WTC11 (cell line): ENCODE data around the gene FUZ. TPM values are rescaled to one million over a fixed set of nuclear protein-coding genes. Genes with fewer than 3 reads are reported as not detected.

Source experiments
- ATAC-seq: fragments of 200-7000 bp; cut with Tn5 transposase; 2 replicates; pipeline ENCODE4 v1.10.0; 2021; ENCODE audit warnings: mild to moderate bottlenecking, moderate library complexity
- CTCF ChIA-PET: fragments of 300-600 bp; sonication (Branson Sonifier 250); formaldehyde crosslinking; loops from one replicate; lab custom pipeline; 2021; ENCODE audit warnings: antibody characterized with exemption; lab: Charles Lee
- POLR2A ChIA-PET: fragments of 350-600 bp; sonication (Branson Sonifier 250); formaldehyde crosslinking; loops from one replicate; lab custom pipeline; 2021; ENCODE audit warnings: antibody characterized with exemption; lab: Charles Lee
- DNase-seq: peaks from one replicate; pipeline ENCODE4 v3.0.0; 2021; ENCODE audit warnings: low spot score
- H3K27ac Mint-ChIP-seq: 2 replicates; pipeline ENCODE4 v1.8.0; 2021; ENCODE audit warnings: mixed read lengths
- H3K27me3 Mint-ChIP-seq: 2 replicates; pipeline ENCODE4 v1.8.0; 2021; ENCODE audit warnings: low read depth, mild to moderate bottlenecking, moderate library complexity, mixed read lengths
- H3K36me3 Mint-ChIP-seq: 2 replicates; pipeline ENCODE4 v1.8.0; 2021; ENCODE audit warnings: mixed read lengths
- H3K4me1 Mint-ChIP-seq: 2 replicates; pipeline ENCODE4 v1.8.0; 2022; ENCODE audit warnings: mixed read lengths
- H3K4me3 Mint-ChIP-seq: 2 replicates; pipeline ENCODE4 v1.8.0; 2021; ENCODE audit warnings: mild to moderate bottlenecking, moderate library complexity, mixed read lengths
- H3K9me3 Mint-ChIP-seq: 2 replicates; pipeline ENCODE4 v1.8.0; 2021; ENCODE audit warnings: mixed read lengths
- CBFB ChIP-seq: sonication (generic); formaldehyde crosslinking; IDR thresholded peaks from 2 replicates; pipeline ENCODE4 v1.8.1; 2022; ENCODE audit warnings: mild to moderate bottlenecking, low read depth, missing genetic modification reagents
- CREM ChIP-seq: sonication (generic); formaldehyde crosslinking; IDR thresholded peaks from 2 replicates; pipeline ENCODE4 v1.8.1; 2022; ENCODE audit warnings: mild to moderate bottlenecking, missing genetic modification reagents, moderate library complexity
- E2F5 ChIP-seq: sonication (generic); formaldehyde crosslinking; IDR thresholded peaks from 2 replicates; pipeline ENCODE4 v1.8.1; 2022; ENCODE audit warnings: mild to moderate bottlenecking, moderate library complexity, missing genetic modification reagents
- HMGA2 ChIP-seq: fragments of 250-450 bp; sonication (Bioruptor Pico); IDR thresholded peaks from 2 replicates; pipeline ENCODE4 v1.4.0; 2021; ENCODE audit warnings: mild to moderate bottlenecking, moderate library complexity
- KAT7 ChIP-seq: sonication (generic); formaldehyde crosslinking; IDR thresholded peaks from 2 replicates; pipeline ENCODE4 v1.8.1; 2023; ENCODE audit warnings: missing genetic modification reagents, mild to moderate bottlenecking, borderline replicate concordance
- MYBL2 ChIP-seq: sonication (generic); formaldehyde crosslinking; IDR thresholded peaks from 2 replicates; pipeline ENCODE4 v1.8.1; 2023; ENCODE audit warnings: mild to moderate bottlenecking, moderate library complexity, missing genetic modification reagents
- NFATC4 ChIP-seq: fragments of 250-450 bp; sonication (Bioruptor Pico); IDR thresholded peaks from 2 replicates; pipeline ENCODE4 v1.9.0; 2021; ENCODE audit warnings: mild to moderate bottlenecking
- NR2C2 ChIP-seq: sonication (generic); formaldehyde crosslinking; IDR thresholded peaks from 2 replicates; pipeline ENCODE4 v1.8.0; 2022; ENCODE audit warnings: mild to moderate bottlenecking, missing genetic modification reagents
- OVOL2 ChIP-seq: fragments of 250-450 bp; sonication (Bioruptor Pico); IDR thresholded peaks from 2 replicates; pipeline ENCODE4 v1.9.0; 2021; ENCODE audit warnings: mild to moderate bottlenecking, borderline replicate concordance
- RELA ChIP-seq: sonication (generic); formaldehyde crosslinking; IDR thresholded peaks from 2 replicates; pipeline ENCODE4 v1.8.1; 2022; ENCODE audit warnings: missing genetic modification reagents, mild to moderate bottlenecking, borderline replicate concordance
- RORB ChIP-seq: fragments of 250-450 bp; sonication (Bioruptor Pico); IDR thresholded peaks from 2 replicates; pipeline ENCODE4 v1.9.0; 2021; ENCODE audit warnings: mild to moderate bottlenecking
- SP1 ChIP-seq: sonication (generic); formaldehyde crosslinking; conservative IDR thresholded peaks from 2 replicates; pipeline ENCODE4 v1.8.1; 2022; ENCODE audit warnings: missing genetic modification reagents
- TCF7 ChIP-seq: sonication (generic); formaldehyde crosslinking; IDR thresholded peaks from 2 replicates; pipeline ENCODE4 v1.8.0; 2022; ENCODE audit warnings: mild to moderate bottlenecking, low read depth, missing genetic modification reagents, moderate library complexity
- TP53 ChIP-seq: sonication (generic); formaldehyde crosslinking; IDR thresholded peaks from 2 replicates; pipeline ENCODE4 v1.8.1; 2023; ENCODE audit warnings: mild to moderate bottlenecking, missing genetic modification reagents
- ZBTB21 ChIP-seq: sonication (generic); formaldehyde crosslinking; IDR thresholded peaks from 2 replicates; pipeline ENCODE4 v1.8.1; 2023; ENCODE audit warnings: mild to moderate bottlenecking, missing genetic modification reagents, borderline replicate concordance
- ZNF121 ChIP-seq: sonication (generic); formaldehyde crosslinking; IDR thresholded peaks from 2 replicates; pipeline ENCODE4 v1.8.0; 2023; ENCODE audit warnings: missing genetic modification reagents
- ZNF138 ChIP-seq: sonication (generic); formaldehyde crosslinking; conservative IDR thresholded peaks from 2 replicates; pipeline ENCODE4 v1.8.1; 2022; ENCODE audit warnings: mild to moderate bottlenecking, moderate library complexity, missing genetic modification reagents
- ZNF263 ChIP-seq: sonication (generic); formaldehyde crosslinking; IDR thresholded peaks from 2 replicates; pipeline ENCODE4 v1.8.1; 2022; ENCODE audit warnings: low read depth, mild to moderate bottlenecking, moderate library complexity, missing genetic modification reagents
- total RNA-seq: library from RNA; stranded (reverse); gene quantifications from 3 replicates; pipeline ENCODE4 v1.2.3, GENCODE V29; 2021
- TF ChIP-seq, protein P1 (sequence below): sonication (generic); formaldehyde crosslinking; IDR thresholded peaks from 2 replicates; pipeline ENCODE4 v1.8.0; 2022; ENCODE audit warnings: missing genetic modification reagents

The FUZ gene
- total RNA-seq, 1 experiment from 2014 or later: 35.1 TPM

- no peak for ATAC-seq
- no peak overlapping the region for H3K4me3 Mint-ChIP-seq
- peaks cover 41% of the 10 kb centered on the region for H3K36me3 Mint-ChIP-seq
- TF ChIP-seq, protein P1, sequence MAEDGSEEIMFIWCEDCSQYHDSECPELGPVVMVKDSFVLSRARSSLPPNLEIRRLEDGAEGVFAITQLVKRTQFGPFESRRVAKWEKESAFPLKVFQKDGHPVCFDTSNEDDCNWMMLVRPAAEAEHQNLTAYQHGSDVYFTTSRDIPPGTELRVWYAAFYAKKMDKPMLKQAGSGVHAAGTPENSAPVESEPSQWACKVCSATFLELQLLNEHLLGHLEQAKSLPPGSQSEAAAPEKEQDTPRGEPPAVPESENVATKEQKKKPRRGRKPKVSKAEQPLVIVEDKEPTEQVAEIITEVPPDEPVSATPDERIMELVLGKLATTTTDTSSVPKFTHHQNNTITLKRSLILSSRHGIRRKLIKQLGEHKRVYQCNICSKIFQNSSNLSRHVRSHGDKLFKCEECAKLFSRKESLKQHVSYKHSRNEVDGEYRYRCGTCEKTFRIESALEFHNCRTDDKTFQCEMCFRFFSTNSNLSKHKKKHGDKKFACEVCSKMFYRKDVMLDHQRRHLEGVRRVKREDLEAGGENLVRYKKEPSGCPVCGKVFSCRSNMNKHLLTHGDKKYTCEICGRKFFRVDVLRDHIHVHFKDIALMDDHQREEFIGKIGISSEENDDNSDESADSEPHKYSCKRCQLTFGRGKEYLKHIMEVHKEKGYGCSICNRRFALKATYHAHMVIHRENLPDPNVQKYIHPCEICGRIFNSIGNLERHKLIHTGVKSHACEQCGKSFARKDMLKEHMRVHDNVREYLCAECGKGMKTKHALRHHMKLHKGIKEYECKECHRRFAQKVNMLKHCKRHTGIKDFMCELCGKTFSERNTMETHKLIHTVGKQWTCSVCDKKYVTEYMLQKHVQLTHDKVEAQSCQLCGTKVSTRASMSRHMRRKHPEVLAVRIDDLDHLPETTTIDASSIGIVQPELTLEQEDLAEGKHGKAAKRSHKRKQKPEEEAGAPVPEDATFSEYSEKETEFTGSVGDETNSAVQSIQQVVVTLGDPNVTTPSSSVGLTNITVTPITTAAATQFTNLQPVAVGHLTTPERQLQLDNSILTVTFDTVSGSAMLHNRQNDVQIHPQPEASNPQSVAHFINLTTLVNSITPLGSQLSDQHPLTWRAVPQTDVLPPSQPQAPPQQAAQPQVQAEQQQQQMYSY (CRISPR knock-in tag): no peak
- no peak for TF ChIP-seq ZNF138 (CRISPR knock-in tag)
- no peak for TF ChIP-seq ZBTB21
- no peak for TF ChIP-seq TCF7 (CRISPR knock-in tag)
- TF ChIP-seq TP53 (CRISPR knock-in tag): no peak
- TF ChIP-seq CREM (CRISPR knock-in tag): no peak
- no peak for TF ChIP-seq RELA
- TF ChIP-seq NFATC4: no peak
- TF ChIP-seq HMGA2 (CRISPR knock-in tag): no peak
- TF ChIP-seq OVOL2 (CRISPR knock-in tag): no peak
- DNase-seq: no peak
- H3K27ac Mint-ChIP-seq: no peak overlapping the region
- no peaks in the 10 kb centered on the region for H3K4me1 Mint-ChIP-seq
- POLR2A ChIA-PET: interaction anchor here (0.6 kb wide), 1 partner anchor 331 kb away, joined by 6 read pairs; no protein-coding TSS in a partner anchor
- H3K27me3 Mint-ChIP-seq: no peaks in the 10 kb centered on the region
- CTCF ChIA-PET: interaction anchor here (0.7 kb wide), 1 partner anchor 24 kb away, joined by 3 read pairs; no protein-coding TSS in a partner anchor
- no peaks in the 10 kb centered on the region for H3K9me3 Mint-ChIP-seq
Measured at GRCh38 chr19:49838885-49839588, 25.9 kb upstream of the FUZ start.

DNA sequence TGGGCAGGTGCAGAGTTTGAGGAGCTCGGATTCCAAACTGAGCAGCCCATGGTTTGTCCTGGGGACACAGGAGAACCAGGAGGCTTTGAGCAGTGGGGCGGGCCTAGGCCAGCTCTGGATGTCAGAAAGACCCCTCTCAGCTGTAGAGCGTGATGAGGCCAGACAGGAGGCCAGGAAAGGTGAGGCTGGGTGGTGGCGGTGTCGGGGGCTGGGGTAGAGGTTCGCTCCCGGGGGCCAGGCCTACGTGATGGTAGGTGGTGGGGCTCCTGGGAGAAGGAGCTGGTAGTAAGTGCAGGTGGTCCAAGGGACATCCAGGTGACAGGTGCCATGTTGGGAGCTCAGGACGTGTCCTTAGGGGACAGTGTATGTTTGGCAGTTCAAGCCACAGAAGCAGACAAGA lies 24.3 kb upstream of the FUZ start:
- ChIA-PET POLR2A (interaction anchor here (0.6 kb wide), 1 partner anchor 42 kb away, joined by 3 read pairs; no protein-coding TSS in a partner anchor), CTCF (no interaction called here)
- Mint-ChIP-seq H3K4me1 (no peaks in the 10 kb centered on the region), H3K27ac (0 out of 2 replicates have a peak overlapping the region, but pooled peaks have one; percentile 9), H3K27me3 (no peaks in the 10 kb centered on the region), H3K4me3 (no peak overlapping the region), H3K9me3 (no peaks in the 10 kb centered on the region), H3K36me3 (peaks cover 53% of the 10 kb centered on the region)
- ATAC-seq (no peak), DNase-seq (no peak)
- TF ChIP-seq NR2C2 (CRISPR knock-in tag) (no peak), CBFB (CRISPR knock-in tag) (no peak), SP1 (CRISPR knock-in tag) (no peak), MYBL2 (CRISPR knock-in tag) (no peak), ZNF263 (CRISPR knock-in tag) (no peak), E2F5 (no peak), RORB (CRISPR knock-in tag) (no peak), KAT7 (CRISPR knock-in tag) (no peak), ZNF121 (CRISPR knock-in tag) (no peak)
- TF ChIP-seq, protein P1 (CRISPR knock-in tag): no peak
